Endothelial cell of coronary artery (primary cell): Measurements from ENCODE around the gene C10orf143. TPM values are rescaled to one million over a fixed set of nuclear protein-coding genes. Genes with fewer than 3 reads are reported as not detected.

Source experiments
- total RNA-seq: library from RNA; depleted of rRNA; stranded (reverse); fragments of >200 nt; gene quantifications from 2 replicates; pipeline ENCODE4 v1.2.3, GENCODE V29; 2014

Gene C10orf143
- total RNA-seq = 0.28 and 0.45 TPM in 2 replicates

GRCh38 chr10:130110246-130111112, at the start of gene C10orf143:
C10orf143 (minus strand) TSS chr10:130110830; CDS start chr10:130110772, 58 bp downstream.

GRCh38 chr10:130136226-130137089, 25.8 kb upstream of the C10orf143 start, which contains the start of gene GLRX3:
GLRX3 (plus strand) TSS chr10:130136391; CDS start chr10:130136421, 30 bp downstream.

Other genes with a start within 250 kb of the C10orf143 start
- gene EBF3, start 146.6 kb downstream of the C10orf143 start, total RNA-seq = 0.54 and 3.1 TPM in 2 replicates
- 77.7 and 87.0 TPM in 2 replicates for gene GLRX3, start 25.6 kb upstream of the C10orf143 start, total RNA-seq